Liver (tissue), 3 donors: ENCODE measurements around the gene PCP4L1.
A peak's percentile ranks its signal among the peaks of the same experiment; 100 is the strongest.

ENCODE experiments used
- EGR1 ChIP-seq, 2 donors: IDR thresholded peaks; 2 replicates each; pipeline ENCODE4 v1.6.1; 2016 to 2018; ENCODE audit warnings: antibody characterized with exemption in 2 of 2, low read depth in 2 of 2
- FOXA1 ChIP-seq: IDR thresholded peaks from 2 replicates; pipeline ENCODE4 v1.6.1; 2016; ENCODE audit warnings: antibody characterized with exemption
- GABPA ChIP-seq, 2 donors: IDR thresholded peaks in 1 of 2; conservative IDR thresholded peaks in 1 of 2; 2 replicates each; pipeline ENCODE4 v1.6.1; 2016; ENCODE audit warnings: antibody characterized with exemption in 2 of 2, mild to moderate bottlenecking in 1 of 2, moderate library complexity in 1 of 2
- HNF4G ChIP-seq: IDR thresholded peaks from 2 replicates; pipeline ENCODE4 v1.6.1; 2016; ENCODE audit warnings: antibody characterized with exemption
- JUND ChIP-seq, 2 donors: IDR thresholded peaks; 2 replicates each; pipeline ENCODE4 v1.6.1; 2016; ENCODE audit warnings: antibody characterized with exemption in 2 of 2
- NR2F2 ChIP-seq: IDR thresholded peaks from 2 replicates; pipeline ENCODE4 v1.6.1; 2016; ENCODE audit warnings: antibody characterized with exemption
- RAD21 ChIP-seq, 2 donors: IDR thresholded peaks; 2 replicates each; pipeline ENCODE4 v1.6.1; 2016; ENCODE audit warnings: antibody characterized with exemption in 2 of 2, mild to moderate bottlenecking in 2 of 2
- RXRA ChIP-seq, 2 donors: IDR thresholded peaks; 2 replicates each; pipeline ENCODE4 v1.6.1; 2017 to 2018; ENCODE audit warnings: antibody characterized with exemption in 2 of 2, mild to moderate bottlenecking in 1 of 2
- SP1 ChIP-seq: IDR thresholded peaks from 2 replicates; pipeline ENCODE4 v1.6.1; 2018; ENCODE audit warnings: antibody characterized with exemption, mild to moderate bottlenecking
- TAF1 ChIP-seq: conservative IDR thresholded peaks from 2 replicates; pipeline ENCODE4 v1.6.1; 2016; ENCODE audit warnings: antibody characterized with exemption, mild to moderate bottlenecking
- YY1 ChIP-seq: IDR thresholded peaks from 2 replicates; pipeline ENCODE4 v1.6.1; 2016; ENCODE audit warnings: antibody characterized with exemption, mild to moderate bottlenecking
- TF ChIP-seq, protein P1 (sequence below): fragments of 150-350 bp; IDR thresholded peaks from 2 replicates; pipeline ENCODE4 v1.5.1; 2017; ENCODE audit warnings: improper control_type of control experiment, low read depth, low read length; ENCODE audit not compliant: missing input control
- TF ChIP-seq, protein P2 (sequence below): IDR thresholded peaks from 2 replicates; pipeline ENCODE4 v1.6.1; 2016; ENCODE audit warnings: antibody characterized with exemption, mild to moderate bottlenecking
- TF ChIP-seq, protein P3 (sequence below): IDR thresholded peaks from 2 replicates; pipeline ENCODE4 v1.6.1; 2016; ENCODE audit warnings: antibody characterized with exemption
- donor health status: healthy.
- donor health status: healthy.

DNA sequence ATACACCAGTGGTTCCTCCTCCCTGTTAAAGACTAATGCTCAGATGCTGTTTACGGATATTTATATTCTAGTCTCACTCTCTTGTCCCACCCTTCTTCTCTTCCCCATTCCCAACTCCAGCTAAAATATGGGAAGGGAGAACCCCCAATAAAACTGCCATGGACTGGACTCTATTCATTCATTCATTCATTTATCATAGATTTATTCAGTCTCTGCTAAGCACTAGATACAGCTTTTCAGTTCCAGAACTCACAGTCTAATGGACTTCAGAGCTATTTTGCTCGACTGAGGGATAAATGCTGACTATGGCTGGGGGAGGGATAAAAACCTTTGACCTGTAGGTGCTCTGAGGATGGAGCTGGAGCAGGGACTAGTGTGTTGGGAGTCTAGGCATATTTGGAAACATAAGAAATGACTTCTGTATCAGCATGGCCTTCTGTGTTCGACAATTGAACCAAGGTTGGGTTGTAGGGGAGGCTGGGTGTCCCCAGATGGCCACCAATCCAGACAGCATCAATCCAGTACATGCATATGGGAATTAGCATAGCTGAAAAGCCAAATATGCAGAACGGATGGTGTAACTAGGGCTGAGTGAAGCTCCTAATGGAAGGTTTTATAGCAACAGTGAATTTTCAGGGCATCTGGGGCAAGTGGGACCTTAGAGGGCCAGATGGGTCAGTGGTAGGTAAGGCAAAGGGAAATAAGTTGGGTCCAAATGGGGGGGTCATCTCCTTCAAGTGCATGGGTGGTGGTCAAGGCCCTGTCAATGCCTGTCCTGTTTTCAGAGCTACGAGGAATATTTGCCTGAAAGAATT lies 39.3 kb upstream of the PCP4L1 start:
- TF ChIP-seq, protein P1, sequence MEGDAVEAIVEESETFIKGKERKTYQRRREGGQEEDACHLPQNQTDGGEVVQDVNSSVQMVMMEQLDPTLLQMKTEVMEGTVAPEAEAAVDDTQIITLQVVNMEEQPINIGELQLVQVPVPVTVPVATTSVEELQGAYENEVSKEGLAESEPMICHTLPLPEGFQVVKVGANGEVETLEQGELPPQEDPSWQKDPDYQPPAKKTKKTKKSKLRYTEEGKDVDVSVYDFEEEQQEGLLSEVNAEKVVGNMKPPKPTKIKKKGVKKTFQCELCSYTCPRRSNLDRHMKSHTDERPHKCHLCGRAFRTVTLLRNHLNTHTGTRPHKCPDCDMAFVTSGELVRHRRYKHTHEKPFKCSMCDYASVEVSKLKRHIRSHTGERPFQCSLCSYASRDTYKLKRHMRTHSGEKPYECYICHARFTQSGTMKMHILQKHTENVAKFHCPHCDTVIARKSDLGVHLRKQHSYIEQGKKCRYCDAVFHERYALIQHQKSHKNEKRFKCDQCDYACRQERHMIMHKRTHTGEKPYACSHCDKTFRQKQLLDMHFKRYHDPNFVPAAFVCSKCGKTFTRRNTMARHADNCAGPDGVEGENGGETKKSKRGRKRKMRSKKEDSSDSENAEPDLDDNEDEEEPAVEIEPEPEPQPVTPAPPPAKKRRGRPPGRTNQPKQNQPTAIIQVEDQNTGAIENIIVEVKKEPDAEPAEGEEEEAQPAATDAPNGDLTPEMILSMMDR: no peak
- TF ChIP-seq TAF1 (no peak), SP1 (peak; percentile 64), JUND (IDR thresholded peaks at IDR 0.05) (no peak), YY1 (no peak), FOXA1 (no peak), HNF4G (no peak), EGR1 (IDR thresholded peaks at IDR 0.05; ENCODE audit: low read depth in 2 of 2) (no peak), RAD21 (IDR thresholded peaks at IDR 0.05) (no peak), RXRA (IDR thresholded peaks at IDR 0.05) (peak; percentile 26 to 56), NR2F2 (no peak), GABPA (IDR thresholded peaks at IDR 0.05 in 1 of 2, conservative IDR thresholded peaks at IDR 0.05 in 1 of 2) (no peak)
- TF ChIP-seq, protein P2, sequence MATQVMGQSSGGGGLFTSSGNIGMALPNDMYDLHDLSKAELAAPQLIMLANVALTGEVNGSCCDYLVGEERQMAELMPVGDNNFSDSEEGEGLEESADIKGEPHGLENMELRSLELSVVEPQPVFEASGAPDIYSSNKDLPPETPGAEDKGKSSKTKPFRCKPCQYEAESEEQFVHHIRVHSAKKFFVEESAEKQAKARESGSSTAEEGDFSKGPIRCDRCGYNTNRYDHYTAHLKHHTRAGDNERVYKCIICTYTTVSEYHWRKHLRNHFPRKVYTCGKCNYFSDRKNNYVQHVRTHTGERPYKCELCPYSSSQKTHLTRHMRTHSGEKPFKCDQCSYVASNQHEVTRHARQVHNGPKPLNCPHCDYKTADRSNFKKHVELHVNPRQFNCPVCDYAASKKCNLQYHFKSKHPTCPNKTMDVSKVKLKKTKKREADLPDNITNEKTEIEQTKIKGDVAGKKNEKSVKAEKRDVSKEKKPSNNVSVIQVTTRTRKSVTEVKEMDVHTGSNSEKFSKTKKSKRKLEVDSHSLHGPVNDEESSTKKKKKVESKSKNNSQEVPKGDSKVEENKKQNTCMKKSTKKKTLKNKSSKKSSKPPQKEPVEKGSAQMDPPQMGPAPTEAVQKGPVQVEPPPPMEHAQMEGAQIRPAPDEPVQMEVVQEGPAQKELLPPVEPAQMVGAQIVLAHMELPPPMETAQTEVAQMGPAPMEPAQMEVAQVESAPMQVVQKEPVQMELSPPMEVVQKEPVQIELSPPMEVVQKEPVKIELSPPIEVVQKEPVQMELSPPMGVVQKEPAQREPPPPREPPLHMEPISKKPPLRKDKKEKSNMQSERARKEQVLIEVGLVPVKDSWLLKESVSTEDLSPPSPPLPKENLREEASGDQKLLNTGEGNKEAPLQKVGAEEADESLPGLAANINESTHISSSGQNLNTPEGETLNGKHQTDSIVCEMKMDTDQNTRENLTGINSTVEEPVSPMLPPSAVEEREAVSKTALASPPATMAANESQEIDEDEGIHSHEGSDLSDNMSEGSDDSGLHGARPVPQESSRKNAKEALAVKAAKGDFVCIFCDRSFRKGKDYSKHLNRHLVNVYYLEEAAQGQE: no peak
- TF ChIP-seq, protein P3, sequence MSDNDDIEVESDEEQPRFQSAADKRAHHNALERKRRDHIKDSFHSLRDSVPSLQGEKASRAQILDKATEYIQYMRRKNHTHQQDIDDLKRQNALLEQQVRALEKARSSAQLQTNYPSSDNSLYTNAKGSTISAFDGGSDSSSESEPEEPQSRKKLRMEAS: no peak
